ENCODE results near the gene PCDHA1.

DNA sequence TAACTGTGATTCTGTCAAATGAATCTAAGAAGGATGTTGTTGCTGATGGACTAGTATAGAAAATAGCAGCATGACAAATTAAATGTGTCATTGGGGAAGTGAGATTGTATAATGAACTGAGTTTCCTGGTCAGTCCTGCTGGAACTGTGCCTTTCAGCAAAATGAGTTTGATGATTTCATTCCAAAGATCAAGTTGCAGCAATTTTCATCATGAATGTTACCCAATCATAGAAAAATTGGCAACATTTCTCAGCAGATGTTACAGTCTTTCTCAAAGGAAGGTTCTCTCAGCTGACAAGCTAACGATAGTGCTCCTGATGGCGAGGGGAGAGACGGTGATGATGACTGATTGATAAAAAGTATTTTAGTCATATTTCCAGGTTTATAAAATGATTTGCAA is 191.1 kb downstream of the PCDHA1 start:
- TF ChIP-seq, protein P1, sequence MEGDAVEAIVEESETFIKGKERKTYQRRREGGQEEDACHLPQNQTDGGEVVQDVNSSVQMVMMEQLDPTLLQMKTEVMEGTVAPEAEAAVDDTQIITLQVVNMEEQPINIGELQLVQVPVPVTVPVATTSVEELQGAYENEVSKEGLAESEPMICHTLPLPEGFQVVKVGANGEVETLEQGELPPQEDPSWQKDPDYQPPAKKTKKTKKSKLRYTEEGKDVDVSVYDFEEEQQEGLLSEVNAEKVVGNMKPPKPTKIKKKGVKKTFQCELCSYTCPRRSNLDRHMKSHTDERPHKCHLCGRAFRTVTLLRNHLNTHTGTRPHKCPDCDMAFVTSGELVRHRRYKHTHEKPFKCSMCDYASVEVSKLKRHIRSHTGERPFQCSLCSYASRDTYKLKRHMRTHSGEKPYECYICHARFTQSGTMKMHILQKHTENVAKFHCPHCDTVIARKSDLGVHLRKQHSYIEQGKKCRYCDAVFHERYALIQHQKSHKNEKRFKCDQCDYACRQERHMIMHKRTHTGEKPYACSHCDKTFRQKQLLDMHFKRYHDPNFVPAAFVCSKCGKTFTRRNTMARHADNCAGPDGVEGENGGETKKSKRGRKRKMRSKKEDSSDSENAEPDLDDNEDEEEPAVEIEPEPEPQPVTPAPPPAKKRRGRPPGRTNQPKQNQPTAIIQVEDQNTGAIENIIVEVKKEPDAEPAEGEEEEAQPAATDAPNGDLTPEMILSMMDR (IDR thresholded peaks at IDR 0.05) = no peak
- no peak for TF ChIP-seq POLR2A (IDR thresholded peaks at IDR 0.05)

Data from uterus (tissue), 2 donors.